Measurements from ENCODE around the gene APOL1. TPM values are rescaled to one million over a fixed set of nuclear protein-coding genes. Genes with fewer than 3 reads are reported as not detected.

Gene APOL1
- total RNA-seq, 1 experiment from 2014 or later, result 2.4 TPM

DNA sequence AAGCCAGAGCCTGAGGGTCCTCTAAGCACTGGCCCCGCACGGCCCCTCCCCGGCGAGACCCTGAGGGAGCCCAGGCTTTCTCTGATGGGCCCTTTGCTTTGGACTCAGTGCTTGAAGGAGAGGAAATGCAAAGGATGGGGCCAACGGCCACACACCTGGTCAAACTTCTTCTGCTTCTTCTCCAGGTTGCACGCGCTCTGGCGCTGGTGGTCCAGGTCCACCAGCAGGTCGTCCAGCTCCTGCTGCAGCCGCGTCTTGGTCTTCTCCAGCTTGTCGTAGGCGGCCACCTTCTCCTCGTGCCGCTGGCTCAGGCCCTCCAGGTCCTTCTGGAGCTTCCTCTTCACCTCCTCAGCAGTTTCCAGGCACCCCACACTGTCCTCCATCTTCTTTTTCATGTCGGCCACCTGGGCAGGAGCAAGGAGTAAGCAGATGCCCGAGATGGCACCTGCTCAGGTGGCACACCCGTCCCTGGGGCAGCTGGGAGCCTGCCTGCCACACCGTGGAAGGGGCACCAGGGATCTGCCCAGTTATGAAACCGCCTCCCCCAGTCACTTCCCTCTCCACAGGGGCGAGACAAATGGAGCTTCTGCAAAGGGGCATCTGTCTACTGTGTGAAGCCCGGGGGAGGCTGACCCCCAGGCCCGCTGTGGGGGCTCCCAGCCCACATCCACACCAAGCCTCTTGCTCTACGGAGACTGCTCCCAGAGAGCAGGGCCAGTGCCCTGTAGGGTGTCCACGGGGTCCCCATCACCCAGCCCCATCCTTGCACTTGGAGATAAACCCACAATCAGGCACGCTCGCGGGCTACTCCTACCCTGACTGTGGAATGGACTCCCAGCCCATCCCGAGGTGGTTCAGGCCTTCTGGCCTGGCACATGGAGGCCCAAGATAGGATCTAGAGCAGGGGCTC lies 39.2 kb downstream of the APOL1 start:
- no peak for DNase-seq
- Histone ChIP-seq H3K9me3 (no peaks in the 10 kb centered on the region), H3K27me3 (no peaks in the 10 kb centered on the region), H3K4me3 (no peak overlapping the region), H3K36me3 (peaks cover 85% of the 10 kb centered on the region)

DNA sequence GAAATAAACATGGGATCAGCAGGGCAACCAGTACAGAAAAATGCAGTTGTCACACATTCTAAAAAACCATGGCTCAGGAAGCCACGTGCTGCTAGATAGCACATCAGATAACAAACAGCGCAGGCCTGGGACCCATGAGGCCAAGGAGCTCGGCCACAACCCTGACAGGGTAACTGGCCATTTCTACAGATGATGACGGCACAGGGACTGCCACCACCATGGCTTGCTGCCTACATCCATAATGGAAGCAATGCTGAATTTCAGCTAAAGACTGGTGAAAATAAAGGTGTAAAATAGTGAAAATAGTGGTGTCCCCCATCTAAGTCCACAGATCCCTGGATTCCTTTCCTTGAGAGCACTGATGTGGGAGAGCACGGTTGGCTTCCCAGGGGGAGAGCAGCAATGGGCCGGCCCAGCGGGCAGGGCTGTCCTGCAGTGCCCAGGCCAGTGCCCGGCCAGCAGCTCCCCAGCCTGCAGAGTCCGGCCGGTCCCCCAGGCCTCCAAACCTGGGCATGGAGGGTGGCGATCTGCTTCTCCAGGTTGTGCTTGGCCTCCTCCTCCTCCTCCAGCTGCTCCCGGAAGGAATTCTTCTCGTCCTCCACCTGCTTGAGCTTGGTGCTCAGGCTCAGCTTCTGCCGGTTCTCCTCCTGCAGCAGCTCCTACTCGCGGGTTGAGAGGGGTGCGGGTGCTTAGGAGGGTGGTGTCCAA lies 40.0 kb downstream of the APOL1 start:
- H3K36me3 ChIP-seq, result peaks cover 87% of the 10 kb centered on the region
- H3K27me3 ChIP-seq, result no peaks in the 10 kb centered on the region
- DNase-seq, result no peak
- no peak overlapping the region for H3K4me3 ChIP-seq
- no peaks in the 10 kb centered on the region for H3K9me3 ChIP-seq

DNA sequence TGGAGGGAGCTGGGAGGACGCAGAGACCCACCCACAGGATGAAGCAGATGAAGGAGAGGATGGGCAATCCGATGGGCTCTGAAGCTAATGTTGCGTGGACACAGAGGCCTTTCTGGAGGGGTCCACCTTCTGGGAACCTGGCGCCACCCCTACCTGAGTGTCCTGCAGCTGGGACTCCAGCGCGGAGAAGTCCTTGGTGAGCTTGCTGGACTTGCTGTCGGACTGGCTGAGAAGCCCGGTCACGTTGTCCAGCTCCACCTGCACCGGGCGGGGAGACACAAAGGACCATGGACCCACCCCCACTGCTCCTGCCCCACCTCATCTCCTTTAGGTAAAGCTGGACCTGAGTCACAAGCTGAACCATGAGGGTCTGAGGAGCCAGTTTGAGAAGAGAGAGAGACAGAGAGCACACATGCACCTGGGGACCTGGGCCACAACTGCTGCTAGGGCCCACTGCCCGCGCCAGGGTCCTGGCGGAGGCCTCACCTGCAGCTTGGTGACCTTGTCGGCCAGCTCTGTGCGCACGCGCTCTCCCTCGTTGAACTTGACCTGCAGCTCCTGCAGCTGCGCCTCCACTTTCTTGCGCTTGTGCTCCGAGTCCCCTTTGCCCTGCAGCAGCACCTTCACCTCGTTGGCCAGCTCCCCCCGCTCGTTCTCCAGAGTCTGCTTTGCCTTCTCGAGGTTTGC lies 40.8 kb downstream of the APOL1 start:
- no peak for DNase-seq
- Histone ChIP-seq H3K9me3 (no peaks in the 10 kb centered on the region), H3K36me3 (peaks cover 87% of the 10 kb centered on the region), H3K4me3 (no peak overlapping the region), H3K27me3 (no peaks in the 10 kb centered on the region)

DNA sequence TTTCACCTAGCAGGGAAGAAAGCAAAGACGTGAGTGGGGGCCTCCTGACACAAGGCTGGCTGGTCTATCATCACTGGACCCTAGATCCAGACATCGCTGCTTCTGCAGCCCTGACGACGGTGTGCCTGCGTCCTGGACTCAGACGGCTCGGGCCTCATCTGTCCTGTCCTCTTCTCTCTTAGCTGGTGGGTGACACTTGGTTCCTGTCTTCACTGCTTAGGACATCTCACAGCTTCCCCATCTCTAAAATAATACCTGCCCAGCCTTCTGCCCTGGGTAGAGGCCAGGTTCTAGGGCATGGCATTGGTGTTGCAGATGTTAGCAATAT lies 41.3 kb downstream of the APOL1 start:
- no peak for DNase-seq

DNA sequence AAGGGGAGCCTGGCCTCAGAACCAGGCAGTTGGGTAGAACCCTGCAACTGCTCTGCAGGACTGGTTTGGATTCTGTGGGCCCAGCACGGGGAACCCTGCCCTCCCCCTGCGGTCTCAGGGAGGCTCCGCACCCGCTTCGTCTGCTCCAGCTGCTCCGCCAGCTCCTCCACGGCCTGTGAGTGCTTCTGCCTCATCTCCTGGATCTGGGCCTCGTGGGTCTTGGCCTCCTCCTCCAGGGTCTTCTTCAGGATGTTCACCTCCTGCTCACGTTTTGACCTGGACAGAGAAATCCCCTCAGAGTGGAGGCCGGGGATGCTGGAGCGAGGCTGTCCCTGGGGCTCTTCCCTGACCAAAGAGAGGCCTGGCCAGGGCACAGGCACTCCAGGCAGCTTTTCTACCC lies 41.9 kb downstream of the APOL1 start:
- no peak for DNase-seq
- Histone ChIP-seq H3K4me3 (no peak overlapping the region), H3K9me3 (no peaks in the 10 kb centered on the region), H3K27me3 (no peaks in the 10 kb centered on the region), H3K36me3 (peaks cover 87% of the 10 kb centered on the region)

More for the DNA sequence above, 41.3 kb downstream of the APOL1 start:
- Histone ChIP-seq H3K4me3 (no peak overlapping the region), H3K36me3 (peaks cover 87% of the 10 kb centered on the region), H3K27me3 (no peaks in the 10 kb centered on the region), H3K9me3 (no peaks in the 10 kb centered on the region)

DNA sequence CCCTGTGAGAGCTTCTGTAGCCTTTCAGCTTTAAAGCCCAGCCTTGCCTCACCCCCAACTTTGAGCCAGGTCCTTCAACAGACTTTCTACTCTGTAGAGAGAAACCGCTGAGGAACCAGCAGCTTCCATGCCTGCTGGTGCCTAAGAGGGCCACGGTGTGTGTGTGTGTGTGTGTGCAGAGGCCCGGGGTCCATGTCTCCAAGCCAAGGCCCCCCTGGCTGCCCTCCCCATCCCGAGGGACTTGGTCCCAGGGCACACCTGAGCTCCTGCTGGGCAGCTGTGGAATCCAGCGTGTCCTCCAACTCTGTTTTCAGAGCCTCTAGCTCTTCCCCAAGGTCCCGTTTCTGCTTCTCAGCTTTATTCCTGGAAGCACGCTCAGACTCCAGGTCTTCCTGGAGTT lies 42.3 kb downstream of the APOL1 start:
- no peak for DNase-seq

DNA sequence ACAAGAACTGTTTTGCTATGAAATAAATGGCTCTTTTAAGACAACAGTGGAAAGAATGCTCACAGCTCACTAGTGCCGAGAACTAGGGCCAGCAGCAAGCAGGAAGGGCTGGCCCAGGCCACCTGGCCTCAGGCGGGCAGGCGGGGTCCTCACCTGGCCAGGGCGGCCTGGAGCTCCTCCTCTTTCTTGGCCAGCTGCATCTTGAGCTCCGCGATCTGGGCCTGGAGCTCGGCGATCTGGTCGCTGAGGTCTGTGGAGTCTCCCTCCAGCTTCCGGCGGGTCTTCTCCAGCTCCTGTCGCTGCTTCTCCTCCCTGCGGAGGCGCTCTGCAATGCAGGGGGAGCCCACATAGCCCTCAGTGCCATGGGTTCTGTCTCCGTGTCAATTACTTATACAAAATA lies 43.8 kb downstream of the APOL1 start:
- no peak overlapping the region for H3K4me3 ChIP-seq
- H3K27me3 ChIP-seq, result no peaks in the 10 kb centered on the region
- no peak for DNase-seq
- peaks cover 100% of the 10 kb centered on the region for H3K36me3 ChIP-seq
- H3K9me3 ChIP-seq, result no peaks in the 10 kb centered on the region

More for the DNA sequence above, 42.3 kb downstream of the APOL1 start:
- Histone ChIP-seq H3K36me3 (peaks cover 89% of the 10 kb centered on the region), H3K9me3 (no peaks in the 10 kb centered on the region), H3K4me3 (no peak overlapping the region), H3K27me3 (no peaks in the 10 kb centered on the region)

DNA sequence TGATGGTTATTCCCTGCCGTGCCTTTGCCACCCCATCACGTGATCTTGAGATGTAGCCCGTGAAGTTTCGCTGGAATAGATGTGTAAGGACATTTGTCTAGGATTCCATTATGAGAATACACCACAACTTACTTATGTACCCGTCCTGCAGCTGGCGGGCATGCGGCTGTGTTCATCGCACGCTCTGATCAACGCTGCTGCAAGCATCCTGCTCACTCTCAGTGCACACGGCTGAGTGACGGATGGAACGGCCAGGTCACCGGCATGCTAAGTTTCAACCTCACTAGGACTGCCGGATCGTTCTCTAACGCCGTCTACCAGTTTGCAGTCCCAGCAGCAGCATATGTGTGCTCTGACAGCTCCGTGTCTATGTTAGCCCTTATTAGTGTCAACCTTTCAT lies 44.6 kb downstream of the APOL1 start:
- Histone ChIP-seq H3K9me3 (no peaks in the 10 kb centered on the region), H3K36me3 (peaks cover 100% of the 10 kb centered on the region), H3K4me3 (no peak overlapping the region), H3K27me3 (no peaks in the 10 kb centered on the region)
- no peak for DNase-seq

DNA sequence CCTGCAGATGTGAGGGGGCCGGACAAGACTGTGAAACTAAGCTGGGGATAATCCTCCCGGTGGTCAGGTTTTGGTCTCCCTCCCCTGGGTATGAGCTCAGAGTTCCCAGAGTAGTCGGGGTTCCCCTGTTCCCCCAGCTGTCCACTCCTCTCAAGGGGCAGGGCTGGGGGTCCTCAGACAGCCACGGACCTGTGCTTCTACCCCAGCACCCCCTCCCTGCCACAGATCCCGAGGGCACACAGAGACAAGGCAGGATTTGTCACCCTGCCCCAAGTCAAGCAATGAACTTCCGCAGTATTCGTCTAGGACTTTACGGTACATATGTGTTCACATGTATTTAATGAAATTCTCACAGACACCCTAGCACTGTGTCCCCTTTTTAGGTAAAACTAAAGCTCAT lies 45.2 kb downstream of the APOL1 start:
- Histone ChIP-seq H3K36me3 (peaks cover 100% of the 10 kb centered on the region), H3K9me3 (no peaks in the 10 kb centered on the region), H3K27me3 (no peaks in the 10 kb centered on the region), H3K4me3 (no peak overlapping the region)
- DNase-seq, result no peak

DNA sequence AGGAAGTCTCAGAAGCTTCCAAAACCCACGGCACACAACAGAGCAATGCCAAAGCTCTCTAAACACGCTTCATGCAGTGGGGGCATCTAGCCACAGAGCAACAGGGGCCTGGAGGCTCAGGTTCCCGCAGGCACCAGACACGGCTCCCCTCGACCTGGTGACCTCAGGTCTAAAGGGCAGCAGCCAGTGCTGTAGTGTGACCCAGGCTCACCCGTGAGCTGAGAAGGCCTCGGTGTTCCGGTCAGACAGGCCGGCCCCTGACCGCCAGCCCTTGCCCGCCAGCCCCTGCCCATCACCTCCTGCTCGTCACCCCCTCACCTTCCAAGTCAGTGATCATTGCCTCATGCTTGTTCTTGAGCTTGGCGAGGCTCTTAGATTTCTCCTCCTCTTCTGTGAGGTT lies 45.7 kb downstream of the APOL1 start:
- no peaks in the 10 kb centered on the region for H3K9me3 ChIP-seq
- DNase-seq, result no peak
- H3K4me3 ChIP-seq, result no peak overlapping the region
- H3K27me3 ChIP-seq, result no peaks in the 10 kb centered on the region
- peaks cover 99% of the 10 kb centered on the region for H3K36me3 ChIP-seq

DNA sequence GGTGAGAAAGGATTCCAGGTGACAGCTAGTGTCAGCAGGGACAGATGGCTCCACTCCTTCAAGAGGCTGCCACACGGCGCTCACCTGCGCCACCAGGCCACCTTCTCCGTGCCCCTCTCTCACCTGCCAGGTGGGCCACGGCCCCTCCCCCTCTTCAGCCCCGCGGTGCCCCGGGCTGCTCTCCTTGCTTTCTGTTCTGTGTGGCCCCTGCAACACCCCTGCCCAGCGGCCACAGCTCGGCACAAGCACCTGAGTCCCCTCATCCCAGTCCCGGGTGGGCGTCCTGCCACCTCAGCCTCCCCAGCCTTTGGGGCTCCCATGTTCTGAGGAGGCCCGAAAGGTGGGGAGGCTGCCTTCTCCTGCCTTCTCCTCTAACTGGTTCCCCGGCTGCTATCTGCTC lies 46.4 kb downstream of the APOL1 start:
- no peaks in the 10 kb centered on the region for H3K9me3 ChIP-seq
- peaks cover 98% of the 10 kb centered on the region for H3K36me3 ChIP-seq
- H3K27me3 ChIP-seq, result no peaks in the 10 kb centered on the region
- no peak overlapping the region for H3K4me3 ChIP-seq
- no peak for DNase-seq

DNA sequence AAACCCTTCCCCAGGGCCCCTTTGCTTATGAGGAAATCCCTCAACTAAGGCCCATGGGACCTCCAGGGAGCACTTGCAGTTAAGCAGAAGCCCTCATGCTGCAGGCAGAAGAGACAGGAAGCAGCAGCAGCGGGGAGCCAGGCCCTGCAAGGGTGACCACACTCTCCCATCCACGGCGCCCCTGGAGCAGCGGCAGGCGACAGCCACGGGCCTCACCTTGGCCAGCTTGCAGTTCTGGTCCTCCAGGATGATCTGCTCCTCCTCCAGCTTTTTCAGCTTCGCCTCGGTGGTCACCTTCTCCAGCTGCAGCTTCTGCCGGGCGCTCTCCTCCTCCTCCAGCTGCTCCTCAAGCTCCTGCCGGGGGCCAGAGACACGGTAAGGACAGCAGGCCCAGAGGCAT lies 47.0 kb downstream of the APOL1 start:
- Histone ChIP-seq H3K9me3 (no peaks in the 10 kb centered on the region), H3K27me3 (no peaks in the 10 kb centered on the region), H3K36me3 (peaks cover 98% of the 10 kb centered on the region), H3K4me3 (no peak overlapping the region)
- no peak for DNase-seq

DNA sequence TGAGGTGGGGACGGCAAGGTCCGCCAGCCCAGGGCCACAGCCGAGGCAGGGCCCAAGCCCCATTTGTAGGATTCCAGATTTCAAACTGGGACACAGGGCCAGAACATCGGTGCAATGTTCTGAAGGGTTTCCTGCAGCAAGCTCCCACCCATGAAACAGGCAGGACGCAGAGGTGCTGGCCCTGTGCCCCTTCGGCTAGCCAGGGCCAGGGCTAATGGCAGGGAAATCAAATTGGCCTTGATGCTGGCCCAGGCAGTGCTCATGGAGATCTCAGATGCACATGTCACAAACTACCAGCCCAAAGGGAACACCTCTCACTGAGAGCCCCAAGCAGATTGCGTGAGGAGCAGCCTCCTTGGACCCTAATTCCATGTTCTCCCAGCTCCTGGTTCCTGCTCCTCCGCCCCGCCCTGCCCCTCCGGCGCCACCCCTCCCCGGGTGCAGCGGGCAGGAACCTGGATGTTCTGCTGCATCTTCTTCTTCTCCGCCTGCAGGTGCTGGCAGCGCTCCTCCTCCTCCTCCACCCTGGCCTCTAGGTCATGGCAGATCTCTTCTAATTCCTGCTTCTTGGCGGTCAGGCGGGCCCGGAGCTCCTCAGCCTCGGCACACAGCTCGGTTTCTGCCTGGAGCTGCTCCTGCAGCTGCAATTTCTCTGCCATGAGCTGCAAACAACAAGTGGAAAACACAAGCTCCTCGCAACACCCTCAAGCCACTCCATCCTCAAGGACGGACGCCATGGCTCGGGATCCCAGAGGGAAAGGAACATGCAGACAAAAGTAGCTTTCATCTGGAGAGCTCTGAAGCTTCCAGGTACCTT lies 47.7 kb downstream of the APOL1 start:
- Histone ChIP-seq H3K27me3 (no peaks in the 10 kb centered on the region), H3K9me3 (no peaks in the 10 kb centered on the region), H3K4me3 (no peak overlapping the region), H3K36me3 (peaks cover 98% of the 10 kb centered on the region)
- DNase-seq, result no peak

DNA sequence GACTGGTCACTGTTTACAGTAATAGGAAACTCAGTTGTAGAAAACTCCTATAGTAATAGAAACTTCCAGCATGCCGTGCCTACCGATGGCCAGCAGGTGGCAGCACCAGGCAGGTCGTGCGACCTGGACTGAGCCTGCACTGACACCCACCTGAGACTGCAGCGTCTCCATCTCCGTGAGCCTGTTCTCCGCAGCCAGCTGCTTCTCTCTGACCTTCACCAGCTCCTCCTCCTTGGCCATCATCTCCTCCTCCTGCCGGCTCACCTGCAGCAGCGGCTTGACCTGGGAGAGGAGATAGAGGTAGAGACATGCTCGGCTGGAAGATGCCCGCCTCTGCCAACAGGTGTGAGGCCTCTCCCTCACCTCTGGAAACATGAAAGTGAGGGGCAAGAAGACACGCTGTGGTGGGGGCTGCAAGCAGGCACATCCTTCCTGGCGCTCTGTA lies 48.5 kb downstream of the APOL1 start:
- peak; percentile 39 for DNase-seq
- Histone ChIP-seq H3K36me3 (peaks cover 98% of the 10 kb centered on the region), H3K4me3 (no peak overlapping the region), H3K9me3 (no peaks in the 10 kb centered on the region), H3K27me3 (no peaks in the 10 kb centered on the region)

DNA sequence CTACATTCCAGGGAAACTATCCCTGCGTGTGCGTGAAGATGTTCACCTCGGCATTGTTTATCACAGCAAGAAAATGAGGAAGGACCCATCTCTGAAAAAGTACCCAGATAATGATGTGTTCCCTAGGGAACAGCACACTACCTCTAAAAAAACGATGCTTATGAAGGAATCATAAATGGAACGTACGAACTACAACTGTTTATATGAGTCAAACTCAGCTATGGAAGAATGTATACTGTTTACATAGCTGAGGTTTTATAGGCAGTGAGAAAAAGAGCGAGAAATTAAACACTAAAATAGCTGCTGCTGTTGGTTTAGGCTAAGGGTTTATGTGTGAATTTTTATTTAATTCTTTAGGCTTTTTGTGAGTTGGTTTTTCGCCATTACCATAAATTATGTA lies 48.9 kb downstream of the APOL1 start:
- DNase-seq, result no peak
- Histone ChIP-seq H3K4me3 (no peak overlapping the region), H3K9me3 (no peaks in the 10 kb centered on the region), H3K27me3 (no peaks in the 10 kb centered on the region), H3K36me3 (peaks cover 98% of the 10 kb centered on the region)

DNA sequence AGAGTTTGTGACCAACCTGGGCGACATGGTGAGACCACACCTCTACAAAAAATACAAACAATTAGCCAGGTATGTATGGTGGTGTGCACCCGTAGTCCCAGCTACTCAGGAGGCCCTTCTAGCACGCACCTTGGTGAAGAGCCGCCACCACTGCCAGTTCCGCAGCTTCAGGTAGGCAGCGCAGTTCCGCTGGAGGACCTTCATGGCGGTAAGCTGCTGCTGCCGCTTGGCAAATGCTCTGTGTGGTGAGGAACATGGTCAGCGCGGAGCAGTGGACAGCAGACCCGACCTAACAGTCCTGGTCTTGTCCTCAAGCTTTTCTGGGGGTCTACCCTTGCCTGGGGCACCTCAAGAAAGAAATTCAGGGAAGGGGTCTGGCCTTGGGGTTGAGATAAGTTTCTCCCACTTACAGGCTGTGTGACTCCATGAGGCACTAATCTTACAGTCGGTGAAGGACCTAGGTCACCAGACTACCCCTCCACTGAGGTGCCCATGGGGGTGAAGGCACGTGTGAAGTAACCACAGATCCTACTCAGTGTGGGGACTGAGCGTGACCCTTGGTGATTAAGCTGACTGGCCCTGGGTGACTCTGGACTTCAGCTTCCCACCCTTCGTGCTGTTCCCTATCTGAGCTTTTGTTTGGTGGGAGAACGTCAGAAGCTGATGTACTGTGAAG lies 49.6 kb downstream of the APOL1 start:
- DNase-seq, result no peak
- Histone ChIP-seq H3K36me3 (peaks cover 98% of the 10 kb centered on the region), H3K9me3 (no peaks in the 10 kb centered on the region), H3K4me3 (no peak overlapping the region), H3K27me3 (no peaks in the 10 kb centered on the region)
